Endothelial cell (in vitro differentiated cells): ENCODE results near the gene KCNH2. TPM values are rescaled to one million over a fixed set of nuclear protein-coding genes. Genes with fewer than 3 reads are reported as not detected.

Experiments
- DNase-seq: peaks from one replicate; pipeline ENCODE4 v3.0.0; 2021; ENCODE audit warnings: low spot score
- H3K27ac Mint-ChIP-seq: one replicate; pipeline ENCODE4 v1.8.0; 2021; ENCODE audit warnings: mixed read lengths, inconsistent platforms; ENCODE audit not compliant: unreplicated experiment
- H3K27me3 Mint-ChIP-seq: one replicate; pipeline ENCODE4 v1.8.0; 2021; ENCODE audit warnings: mild to moderate bottlenecking, moderate library complexity, mixed read lengths, inconsistent platforms; ENCODE audit not compliant: unreplicated experiment
- H3K36me3 Mint-ChIP-seq: one replicate; pipeline ENCODE4 v1.8.0; 2021; ENCODE audit warnings: mild to moderate bottlenecking, low read depth, mixed read lengths, inconsistent platforms; ENCODE audit not compliant: unreplicated experiment
- H3K4me1 Mint-ChIP-seq: one replicate; pipeline ENCODE4 v1.8.0; 2021; ENCODE audit warnings: mild to moderate bottlenecking, mixed read lengths, inconsistent platforms; ENCODE audit not compliant: unreplicated experiment
- H3K4me3 Mint-ChIP-seq: one replicate; pipeline ENCODE4 v1.8.0; 2021; ENCODE audit warnings: mild to moderate bottlenecking, mixed read lengths, inconsistent platforms; ENCODE audit not compliant: unreplicated experiment
- H3K9me3 Mint-ChIP-seq: one replicate; pipeline ENCODE4 v1.8.0; 2021; ENCODE audit warnings: mixed read lengths, inconsistent platforms; ENCODE audit not compliant: unreplicated experiment
- CTCF ChIP-seq: fragments of 200-600 bp; sonication (generic); IDR thresholded peaks from one replicate; pipeline ENCODE4 v1.5.0; 2021; ENCODE audit warnings: antibody characterized with exemption; ENCODE audit not compliant: unreplicated experiment
- total RNA-seq: library from RNA; stranded (reverse); fragmentation: NEBNext Ultra II Directional; extraction: Animal tissue kit (Norgen Biotek cat#: 25700); gene quantifications from one replicate; pipeline ENCODE4 v1.2.1, GENCODE V29; 2021; ENCODE audit not compliant: unreplicated experiment

KCNH2 gene
- total RNA-seq, 1 donor from 2014 or later: 3.4 TPM

GRCh38 chr7:151005566-151005965, 27.4 kb upstream of the KCNH2 start:
- Mint-ChIP-seq H3K4me3 (peak overlapping the region; percentile 42), H3K4me1 (peaks cover 25% of the 10 kb centered on the region), H3K36me3 (peaks cover 48% of the 10 kb centered on the region), H3K9me3 (peaks cover 6% of the 10 kb centered on the region), H3K27ac (no peak overlapping the region), H3K27me3 (peaks cover 16% of the 10 kb centered on the region)
- TF ChIP-seq CTCF: no peak
- DNase-seq: no peak

- DNase-seq: no peak
- Mint-ChIP-seq H3K36me3 (peaks cover 55% of the 10 kb centered on the region), H3K4me1 (peaks cover 19% of the 10 kb centered on the region), H3K4me3 (peak overlapping the region; percentile 19), H3K27me3 (peaks cover 16% of the 10 kb centered on the region), H3K27ac (peak overlapping the region; percentile 3), H3K9me3 (peaks cover 6% of the 10 kb centered on the region)
- TF ChIP-seq CTCF: no peak
Observed at GRCh38 chr7:151003572-151003971, 25.5 kb upstream of the KCNH2 start.

- Mint-ChIP-seq H3K9me3 (no peaks in the 10 kb centered on the region), H3K27ac (no peak overlapping the region), H3K27me3 (peaks cover 17% of the 10 kb centered on the region), H3K36me3 (peaks cover 59% of the 10 kb centered on the region), H3K4me1 (peaks cover 8% of the 10 kb centered on the region), H3K4me3 (no peak overlapping the region)
- DNase-seq: no peak
- no peak for TF ChIP-seq CTCF
Observed at GRCh38 chr7:151001546-151001945, 23.4 kb upstream of the KCNH2 start.

- Mint-ChIP-seq H3K27me3 (peaks cover 13% of the 10 kb centered on the region), H3K9me3 (no peaks in the 10 kb centered on the region), H3K4me3 (peak overlapping the region; percentile 77), H3K36me3 (peaks cover 56% of the 10 kb centered on the region), H3K4me1 (peaks cover 4% of the 10 kb centered on the region), H3K27ac (no peak overlapping the region)
- no peak for TF ChIP-seq CTCF
- no peak for DNase-seq
Observed at GRCh38 chr7:151000897-151001495, 22.9 kb upstream of the KCNH2 start.

- no peak for TF ChIP-seq CTCF
- Mint-ChIP-seq H3K4me3 (no peak overlapping the region), H3K27ac (no peak overlapping the region), H3K36me3 (peaks cover 45% of the 10 kb centered on the region), H3K4me1 (peaks cover 3% of the 10 kb centered on the region), H3K27me3 (peaks cover 12% of the 10 kb centered on the region), H3K9me3 (no peaks in the 10 kb centered on the region)
- DNase-seq: no peak
Observed at GRCh38 chr7:150999497-151000230, 21.5 kb upstream of the KCNH2 start.
